ENCODE results near the gene NEDD4. TPM values are rescaled to one million over a fixed set of nuclear protein-coding genes. Genes with fewer than 3 reads are reported as not detected.

The NEDD4 gene
- total RNA-seq, 1 experiment from 2014 or later, result 56.8 TPM

DNA sequence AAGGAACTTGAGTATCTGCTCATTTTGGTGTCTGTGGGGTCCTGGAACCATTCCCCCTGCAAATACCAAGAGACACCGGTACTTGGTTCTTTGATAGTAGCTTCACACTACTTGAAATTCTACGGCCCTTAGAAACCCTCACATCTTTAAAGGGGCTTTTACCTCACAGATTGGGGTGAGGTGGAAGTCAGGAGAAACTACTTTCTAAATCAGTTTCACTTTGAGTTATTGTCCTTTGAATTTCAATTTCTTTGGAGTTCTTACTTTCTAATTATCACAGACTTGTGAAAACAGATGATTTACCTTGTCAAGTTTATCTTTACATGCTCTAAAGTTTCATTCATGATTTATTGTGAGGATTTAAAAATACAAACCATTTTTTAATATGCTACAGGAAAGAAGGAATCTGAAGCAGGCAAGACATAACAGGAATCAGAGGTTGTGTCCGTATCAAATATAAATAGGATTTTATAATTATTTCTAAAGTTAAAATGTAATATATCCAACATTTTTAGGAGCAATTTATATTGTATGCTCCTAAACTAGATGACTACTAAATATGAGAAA is 98.9 kb downstream of the NEDD4 start:
- peaks cover 13% of the 10 kb centered on the region for H3K4me1 Mint-ChIP-seq (ENCODE audit: low read depth, unreplicated experiment)
- CTCF ChIA-PET, result no interaction called here
- H3K9me3 Mint-ChIP-seq (ENCODE audit: low read depth, unreplicated experiment), result peaks cover 2% of the 10 kb centered on the region
- H3K4me3 Mint-ChIP-seq (ENCODE audit: low read depth, unreplicated experiment), result no peak overlapping the region
- H3K27me3 Mint-ChIP-seq (ENCODE audit: unreplicated experiment), result no peaks in the 10 kb centered on the region
- TF ChIP-seq, protein P1, sequence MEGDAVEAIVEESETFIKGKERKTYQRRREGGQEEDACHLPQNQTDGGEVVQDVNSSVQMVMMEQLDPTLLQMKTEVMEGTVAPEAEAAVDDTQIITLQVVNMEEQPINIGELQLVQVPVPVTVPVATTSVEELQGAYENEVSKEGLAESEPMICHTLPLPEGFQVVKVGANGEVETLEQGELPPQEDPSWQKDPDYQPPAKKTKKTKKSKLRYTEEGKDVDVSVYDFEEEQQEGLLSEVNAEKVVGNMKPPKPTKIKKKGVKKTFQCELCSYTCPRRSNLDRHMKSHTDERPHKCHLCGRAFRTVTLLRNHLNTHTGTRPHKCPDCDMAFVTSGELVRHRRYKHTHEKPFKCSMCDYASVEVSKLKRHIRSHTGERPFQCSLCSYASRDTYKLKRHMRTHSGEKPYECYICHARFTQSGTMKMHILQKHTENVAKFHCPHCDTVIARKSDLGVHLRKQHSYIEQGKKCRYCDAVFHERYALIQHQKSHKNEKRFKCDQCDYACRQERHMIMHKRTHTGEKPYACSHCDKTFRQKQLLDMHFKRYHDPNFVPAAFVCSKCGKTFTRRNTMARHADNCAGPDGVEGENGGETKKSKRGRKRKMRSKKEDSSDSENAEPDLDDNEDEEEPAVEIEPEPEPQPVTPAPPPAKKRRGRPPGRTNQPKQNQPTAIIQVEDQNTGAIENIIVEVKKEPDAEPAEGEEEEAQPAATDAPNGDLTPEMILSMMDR (IDR thresholded peaks at IDR 0.05; ENCODE audit: unreplicated experiment), result no peak
- BruUV-seq (replicated peaks), result no TSS peak
- DNase-seq, result no peak
- H3K36me3 Mint-ChIP-seq (ENCODE audit: insufficient read depth, unreplicated experiment), result peaks cover 21% of the 10 kb centered on the region
- no peak overlapping the region for H3K27ac Mint-ChIP-seq (ENCODE audit: unreplicated experiment)
- intact Hi-C loops (cut with micrococcal nuclease; ENCODE audit: unreplicated experiment), result no loop called here

DNA sequence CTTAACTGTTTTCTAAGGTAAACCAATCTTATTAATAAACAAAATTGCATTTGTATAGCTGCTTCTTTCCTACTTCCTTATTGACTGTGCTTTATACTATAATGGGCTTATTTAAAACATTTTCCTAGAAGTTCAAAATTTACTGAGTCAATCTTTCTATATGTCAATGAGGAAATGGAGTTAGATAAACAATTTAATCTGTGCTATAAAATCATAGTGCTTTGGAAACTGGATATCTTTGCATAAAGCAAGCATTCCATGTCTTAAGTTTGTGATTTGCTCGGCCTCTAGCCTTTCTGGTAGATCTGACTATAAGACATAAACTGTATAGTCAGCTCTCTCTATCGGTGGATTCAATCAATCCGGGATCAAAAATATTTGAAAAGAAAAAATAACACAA is 99.6 kb downstream of the NEDD4 start:
- H3K36me3 Mint-ChIP-seq (ENCODE audit: insufficient read depth, unreplicated experiment), result peaks cover 21% of the 10 kb centered on the region
- no TSS peak for BruUV-seq (replicated peaks)
- CTCF ChIA-PET, result no interaction called here
- H3K27ac Mint-ChIP-seq (ENCODE audit: unreplicated experiment), result no peak overlapping the region
- TF ChIP-seq, protein P1 (IDR thresholded peaks at IDR 0.05; ENCODE audit: unreplicated experiment), result no peak
- H3K9me3 Mint-ChIP-seq (ENCODE audit: low read depth, unreplicated experiment), result peaks cover 8% of the 10 kb centered on the region
- H3K27me3 Mint-ChIP-seq (ENCODE audit: unreplicated experiment), result no peaks in the 10 kb centered on the region
- H3K4me3 Mint-ChIP-seq (ENCODE audit: low read depth, unreplicated experiment), result no peak overlapping the region
- intact Hi-C loops (cut with micrococcal nuclease; ENCODE audit: unreplicated experiment), result no loop called here
- peaks cover 13% of the 10 kb centered on the region for H3K4me1 Mint-ChIP-seq (ENCODE audit: low read depth, unreplicated experiment)
- DNase-seq, result no peak

DNA sequence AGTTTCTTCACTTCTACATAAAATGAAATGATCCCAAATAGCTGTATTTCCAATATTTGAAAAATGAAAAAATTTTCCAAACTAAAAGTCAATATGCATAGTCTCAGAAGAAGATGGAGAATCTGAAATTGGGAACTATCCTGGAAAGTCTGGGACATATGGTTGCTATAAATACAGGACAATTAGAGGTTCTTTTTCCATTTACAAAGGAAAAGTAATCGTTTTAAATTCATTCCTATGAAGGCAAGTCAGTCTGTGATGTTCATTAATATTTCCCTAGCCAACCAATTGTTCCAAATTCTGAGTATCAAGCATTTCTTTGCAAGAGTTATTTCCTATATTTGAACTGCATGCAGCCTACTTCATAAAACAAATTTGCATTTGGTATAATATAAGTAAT is 102.2 kb downstream of the NEDD4 start:
- CTCF ChIA-PET, result no interaction called here

DNA sequence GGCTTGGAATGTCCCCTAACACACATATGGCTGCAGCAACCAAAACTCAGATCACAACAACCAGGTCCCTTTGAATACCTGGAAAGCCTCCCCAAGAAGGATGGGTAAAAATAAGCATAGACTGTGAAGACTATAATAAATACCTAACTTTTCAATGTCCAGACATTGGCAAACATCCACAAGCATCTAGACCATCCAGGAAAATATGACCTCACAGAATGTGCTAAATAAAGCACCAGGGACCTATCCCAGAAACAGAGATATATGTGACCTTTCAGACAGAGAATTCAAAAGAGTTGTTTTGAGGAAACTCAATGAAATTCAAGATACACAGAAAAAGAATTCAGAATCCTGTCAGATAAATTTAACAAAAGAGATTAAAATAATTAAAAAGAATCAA is 109.2 kb downstream of the NEDD4 start:
- Mint-ChIP-seq H3K9me3 (ENCODE audit: low read depth, unreplicated experiment) (peaks cover 4% of the 10 kb centered on the region), H3K27me3 (ENCODE audit: unreplicated experiment) (no peaks in the 10 kb centered on the region), H3K4me3 (ENCODE audit: low read depth, unreplicated experiment) (no peak overlapping the region), H3K36me3 (ENCODE audit: insufficient read depth, unreplicated experiment) (no peaks in the 10 kb centered on the region), H3K27ac (ENCODE audit: unreplicated experiment) (no peak overlapping the region), H3K4me1 (ENCODE audit: low read depth, unreplicated experiment) (peaks cover 18% of the 10 kb centered on the region)
- intact Hi-C loops (cut with micrococcal nuclease; ENCODE audit: unreplicated experiment), result no loop called here
- DNase-seq, result no peak
- CTCF ChIA-PET, result no interaction called here
- no TSS peak for BruUV-seq (replicated peaks)
- TF ChIP-seq, protein P1 (IDR thresholded peaks at IDR 0.05; ENCODE audit: unreplicated experiment), result no peak

More for the DNA sequence above, 102.2 kb downstream of the NEDD4 start:
- no peak overlapping the region for H3K4me3 Mint-ChIP-seq (ENCODE audit: low read depth, unreplicated experiment)
- H3K36me3 Mint-ChIP-seq (ENCODE audit: insufficient read depth, unreplicated experiment), result peaks cover 10% of the 10 kb centered on the region
- H3K4me1 Mint-ChIP-seq (ENCODE audit: low read depth, unreplicated experiment), result no peaks in the 10 kb centered on the region
- TF ChIP-seq, protein P1 (IDR thresholded peaks at IDR 0.05; ENCODE audit: unreplicated experiment), result no peak
- H3K9me3 Mint-ChIP-seq (ENCODE audit: low read depth, unreplicated experiment), result peaks cover 8% of the 10 kb centered on the region
- BruUV-seq (replicated peaks), result no TSS peak
- intact Hi-C loops (cut with micrococcal nuclease; ENCODE audit: unreplicated experiment), result no loop called here
- H3K27me3 Mint-ChIP-seq (ENCODE audit: unreplicated experiment), result no peaks in the 10 kb centered on the region
- H3K27ac Mint-ChIP-seq (ENCODE audit: unreplicated experiment), result no peak overlapping the region
- DNase-seq, result no peak
